HG02798 (cell line): ENCODE results near the gene GTF2A2.
"Not testable (repeated sequence)": the region's sequence is repeated elsewhere in the genome, so short reads cannot be mapped to it uniquely, and the experiment has no call there.

Source experiments
- ATAC-seq: cut with Tn5 transposase; IDR thresholded peaks from one replicate; pipeline ENCODE4 v1.9.1; 2021; ENCODE audit warnings: mild to moderate bottlenecking; ENCODE audit not compliant: unreplicated experiment, poor library complexity

The GTF2A2 gene

GRCh38 chr15:59676565-59676964 lies 19.2 kb upstream of the GTF2A2 start:
- no peak for ATAC-seq

- ATAC-seq: no peak
These were observed 17.1 kb upstream of the GTF2A2 start for GRCh38 chr15:59674361-59674877.

DNA sequence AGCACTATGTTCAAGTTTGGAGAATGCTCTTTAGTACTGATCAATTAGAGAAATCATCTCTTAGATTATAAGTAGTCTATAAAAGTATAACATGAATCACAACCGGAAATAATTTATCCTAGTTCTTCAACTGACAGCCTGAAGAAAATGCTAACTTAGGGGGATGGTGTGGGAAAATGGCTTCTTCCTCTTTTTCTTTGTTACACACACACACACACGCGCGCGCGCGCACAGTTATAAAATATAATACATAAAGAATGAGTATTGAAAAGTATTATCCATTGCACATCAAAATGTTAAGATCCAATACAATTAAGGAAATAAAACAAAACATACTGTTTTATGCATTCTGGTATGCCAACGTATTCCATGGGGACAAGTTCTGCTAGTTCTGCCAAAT lies 11.2 kb upstream of the GTF2A2 start:
- no peak for ATAC-seq

- no peak for ATAC-seq
These were observed 4.9 kb upstream of the GTF2A2 start for GRCh38 chr15:59662260-59662659.

DNA sequence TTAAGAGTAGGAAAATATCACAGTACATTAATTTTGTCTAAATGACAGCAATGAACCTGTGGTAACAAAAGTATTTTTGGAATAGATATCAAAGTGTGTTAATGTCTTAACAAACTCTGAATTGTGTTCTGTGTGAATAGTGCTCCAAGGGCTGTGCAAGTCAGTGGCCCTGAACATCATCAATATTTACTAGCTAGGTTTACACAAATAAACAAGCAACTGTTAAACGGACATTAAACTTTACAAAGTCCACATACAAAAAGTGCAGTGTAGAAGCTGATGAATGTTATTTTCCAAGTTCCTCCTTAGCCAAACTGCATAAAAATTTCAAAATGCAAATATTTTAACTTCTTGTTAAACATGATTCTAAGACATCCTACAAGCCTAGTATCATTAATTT lies 2.1 kb upstream of the GTF2A2 start:
- no peak for ATAC-seq

DNA sequence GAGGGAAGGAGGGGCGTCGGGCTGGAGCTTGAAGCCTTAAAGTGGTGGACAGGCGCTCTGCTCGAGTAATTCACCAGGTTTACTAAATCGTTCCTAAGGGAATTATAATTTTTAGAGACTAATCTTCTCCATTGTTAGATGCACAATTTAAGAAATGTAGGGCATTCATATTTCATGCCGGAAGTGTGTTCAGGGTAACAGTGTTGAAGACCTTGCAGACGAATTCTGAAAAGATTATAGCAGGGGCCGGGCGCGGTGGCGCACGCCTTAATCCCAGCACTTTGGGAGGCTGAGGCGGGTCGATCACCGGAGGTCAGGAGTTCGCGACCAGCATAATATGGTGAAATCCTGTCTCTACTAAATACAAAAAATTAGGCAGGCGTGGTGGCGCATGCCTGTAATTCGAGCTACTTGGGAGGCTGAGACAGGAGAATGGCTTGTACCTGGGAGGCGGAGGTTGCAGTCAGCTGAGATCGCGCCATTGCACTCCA lies 365 bp upstream of the GTF2A2 start:
- ATAC-seq: no peak

DNA sequence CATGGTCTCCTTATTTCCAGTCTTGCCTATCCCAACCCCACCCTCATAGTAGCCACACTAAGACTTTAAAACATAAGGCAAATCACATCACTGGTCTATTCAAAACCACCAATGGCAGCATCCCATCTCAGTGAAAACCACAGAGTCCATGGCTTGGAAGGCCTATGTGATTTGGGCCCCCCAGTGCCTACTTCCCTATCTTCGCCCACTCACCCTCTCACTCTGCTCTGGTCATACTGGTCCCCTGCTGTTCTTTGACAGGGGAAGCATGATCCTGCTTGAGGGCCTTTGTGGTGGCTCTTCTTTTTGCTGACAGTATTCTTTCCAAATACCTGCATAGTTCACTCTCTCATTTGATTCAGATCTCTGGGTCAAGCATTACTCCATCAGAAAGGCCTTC lies 3.3 kb downstream of the GTF2A2 start:
- no peak for ATAC-seq

GRCh38 chr15:59649603-59650002 lies 7.7 kb downstream of the GTF2A2 start:
- no peak for ATAC-seq

DNA sequence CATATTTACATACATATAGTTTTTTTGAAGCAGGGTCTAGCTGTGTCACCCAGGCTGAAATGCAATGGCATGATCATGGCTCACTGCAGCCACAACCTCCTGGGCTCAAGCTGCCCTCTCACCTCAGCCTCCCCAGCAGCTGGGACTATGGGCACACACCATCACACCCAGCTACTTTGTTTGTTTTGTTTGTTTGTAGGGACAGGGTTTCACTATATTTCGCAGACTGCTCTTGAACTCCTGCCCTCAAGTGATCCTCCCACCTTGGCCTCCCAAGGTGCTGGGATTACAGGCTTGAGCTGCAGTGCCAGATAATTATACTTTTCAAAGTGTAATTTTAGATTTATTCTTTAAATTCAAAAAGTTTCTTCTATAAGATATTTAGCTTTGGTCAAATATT lies 10.2 kb downstream of the GTF2A2 start:
- ATAC-seq: no peak

- ATAC-seq: no peak
These were observed 11.0 kb downstream of the GTF2A2 start for GRCh38 chr15:59646277-59646676.

DNA sequence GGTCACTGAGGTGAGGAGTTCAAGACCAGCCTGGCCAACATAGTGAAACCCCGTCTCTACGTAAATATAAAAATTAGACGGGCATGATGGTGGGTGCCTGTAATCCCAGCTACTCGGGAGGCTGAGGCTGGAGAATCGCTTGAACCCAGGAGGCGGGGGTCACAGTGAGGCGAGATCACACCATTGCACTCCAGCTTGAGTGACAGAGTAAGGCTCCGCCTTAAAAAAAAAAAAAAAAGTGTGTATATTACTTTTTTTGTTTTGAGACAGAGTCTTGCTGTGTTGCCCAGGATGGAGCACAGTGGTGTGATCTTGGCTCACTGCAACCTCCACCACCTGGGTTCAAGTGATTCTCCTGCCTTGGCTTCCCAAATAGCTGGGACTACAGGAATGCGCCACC lies 11.5 kb downstream of the GTF2A2 start:
- ATAC-seq: not testable (repeated sequence)

- ATAC-seq: no peak
These were observed 12.6 kb downstream of the GTF2A2 start for GRCh38 chr15:59644756-59645155.

DNA sequence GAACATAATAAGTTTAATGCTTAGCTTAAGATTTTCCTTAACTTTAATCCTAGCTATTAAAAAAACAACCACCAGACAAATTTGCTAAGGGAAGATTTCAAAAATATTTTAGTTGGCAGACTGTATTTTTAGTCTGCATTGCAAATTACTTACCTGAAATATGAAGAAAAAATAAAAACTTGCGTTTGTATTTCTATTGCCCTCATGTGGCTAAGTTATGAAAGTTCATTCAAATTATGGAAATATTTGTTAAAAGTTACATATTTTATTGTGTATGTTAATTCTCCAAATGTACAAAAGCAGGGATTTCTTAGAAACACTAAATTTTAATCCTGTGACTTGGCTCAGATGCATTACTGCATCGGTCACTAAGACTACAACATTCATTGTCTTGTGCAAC lies 15.0 kb downstream of the GTF2A2 start:
- ATAC-seq: no peak

DNA sequence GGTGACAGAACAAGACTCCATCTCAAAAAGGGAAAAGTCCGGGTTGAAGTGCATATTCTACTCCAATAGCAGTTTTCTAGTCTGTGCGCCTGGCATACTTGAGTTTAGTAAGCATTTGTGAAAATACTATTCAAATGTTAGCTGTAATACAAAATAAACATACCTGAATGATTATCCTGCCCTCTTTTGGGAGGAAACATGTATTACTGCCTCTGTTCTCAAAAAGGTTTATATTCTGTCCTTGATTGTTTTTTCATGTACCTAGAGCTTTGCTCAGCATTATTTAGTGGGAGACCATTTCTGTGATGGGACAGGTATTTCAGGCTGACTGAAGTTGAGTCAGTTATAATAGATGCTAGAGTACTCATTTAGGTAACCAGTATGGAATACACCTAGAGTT lies 19.8 kb downstream of the GTF2A2 start:
- ATAC-seq: not testable (repeated sequence)

- no peak for ATAC-seq
These were observed 21.1 kb downstream of the GTF2A2 start for GRCh38 chr15:59636184-59636583.

DNA sequence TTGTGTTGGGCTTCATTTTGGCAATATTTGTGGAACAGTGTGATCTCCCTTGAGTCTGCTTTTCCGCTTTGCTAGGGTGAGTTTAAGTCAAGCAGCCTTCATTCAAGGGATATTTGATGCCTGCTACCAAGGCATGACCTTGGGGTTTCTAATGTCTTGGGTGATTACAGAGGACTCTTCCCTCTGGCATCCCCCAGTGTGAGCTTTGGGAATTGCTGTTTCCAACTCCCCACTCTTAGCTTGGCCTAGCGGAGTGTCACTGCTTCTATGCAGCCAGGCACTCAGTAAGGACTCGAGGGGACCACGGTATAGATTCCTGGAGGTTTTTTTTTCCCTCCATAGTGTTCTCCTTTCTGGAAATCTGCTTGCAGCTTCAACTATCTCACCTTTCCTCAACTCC lies 24.6 kb downstream of the GTF2A2 start:
- no peak for ATAC-seq

GRCh38 chr15:59622289-59622688 lies 35.0 kb downstream of the GTF2A2 start:
- ATAC-seq: peak; percentile 68

DNA sequence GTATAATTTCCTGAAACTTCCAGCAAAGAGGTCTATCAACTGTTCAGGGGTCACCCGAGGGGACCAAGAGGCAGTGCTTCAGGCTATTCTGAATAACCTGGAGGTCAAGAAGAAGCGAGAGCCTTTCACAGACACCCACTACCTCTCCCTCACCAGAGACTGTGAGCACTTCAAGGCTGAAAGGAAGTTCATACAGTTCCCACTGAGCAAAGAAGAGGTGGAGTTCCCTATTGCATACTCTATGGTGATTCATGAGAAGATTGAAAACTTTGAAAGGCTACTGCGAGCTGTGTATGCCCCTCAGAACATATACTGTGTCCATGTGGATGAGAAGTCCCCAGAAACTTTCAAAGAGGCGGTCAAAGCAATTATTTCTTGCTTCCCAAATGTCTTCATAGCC lies 38.9 kb downstream of the GTF2A2 start:
- no peak for ATAC-seq

DNA sequence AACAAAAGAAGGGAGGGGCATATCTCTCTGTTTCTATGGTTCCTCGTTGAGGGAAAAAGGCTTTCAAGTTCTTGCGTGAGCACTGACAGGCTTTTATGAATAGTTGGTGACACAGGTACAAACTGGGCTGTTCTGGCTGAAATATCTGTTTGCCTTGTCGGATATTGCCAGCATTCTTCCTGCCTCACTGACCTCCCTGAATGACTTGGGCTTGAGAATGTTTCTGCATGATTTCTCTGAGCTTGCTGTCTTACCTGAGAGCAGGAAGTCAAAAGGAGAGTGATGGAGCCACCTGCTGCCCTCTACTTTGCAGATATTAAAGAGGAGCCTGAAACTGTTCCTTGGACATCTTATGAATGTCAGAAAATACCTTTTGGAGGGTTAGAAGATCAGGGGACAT lies 40.9 kb downstream of the GTF2A2 start:
- ATAC-seq: no peak

- no peak for ATAC-seq
These were observed 41.7 kb downstream of the GTF2A2 start for GRCh38 chr15:59615661-59616060.

DNA sequence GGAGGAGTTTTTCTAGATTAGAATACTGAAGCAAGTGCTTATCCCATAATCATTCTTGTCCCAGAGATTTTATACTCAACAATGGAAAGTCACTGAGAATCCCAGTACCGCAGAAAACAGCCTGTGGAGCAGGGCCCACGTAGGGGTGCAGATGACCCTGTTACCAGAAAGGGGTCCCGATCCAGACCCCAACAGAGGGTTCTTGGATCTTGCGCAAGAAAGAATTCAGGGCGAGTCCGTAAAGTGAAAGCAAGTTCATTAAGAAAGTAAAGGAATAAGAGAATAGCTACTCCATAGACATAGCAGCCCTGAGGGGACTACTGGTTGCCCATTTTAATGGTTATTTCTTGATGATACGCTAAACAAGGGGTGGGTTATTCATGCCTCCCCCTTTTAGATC lies 43.2 kb downstream of the GTF2A2 start:
- ATAC-seq: no peak

- ATAC-seq: no peak
These were observed 45.7 kb downstream of the GTF2A2 start, which contains the start of gene GCNT3 for GRCh38 chr15:59611276-59612260. GCNT3 (plus strand) TSS chr15:59611783; CDS start chr15:59618239, 6,456 bp downstream.
